Measurements from ENCODE around the gene POPDC3.

DNA sequence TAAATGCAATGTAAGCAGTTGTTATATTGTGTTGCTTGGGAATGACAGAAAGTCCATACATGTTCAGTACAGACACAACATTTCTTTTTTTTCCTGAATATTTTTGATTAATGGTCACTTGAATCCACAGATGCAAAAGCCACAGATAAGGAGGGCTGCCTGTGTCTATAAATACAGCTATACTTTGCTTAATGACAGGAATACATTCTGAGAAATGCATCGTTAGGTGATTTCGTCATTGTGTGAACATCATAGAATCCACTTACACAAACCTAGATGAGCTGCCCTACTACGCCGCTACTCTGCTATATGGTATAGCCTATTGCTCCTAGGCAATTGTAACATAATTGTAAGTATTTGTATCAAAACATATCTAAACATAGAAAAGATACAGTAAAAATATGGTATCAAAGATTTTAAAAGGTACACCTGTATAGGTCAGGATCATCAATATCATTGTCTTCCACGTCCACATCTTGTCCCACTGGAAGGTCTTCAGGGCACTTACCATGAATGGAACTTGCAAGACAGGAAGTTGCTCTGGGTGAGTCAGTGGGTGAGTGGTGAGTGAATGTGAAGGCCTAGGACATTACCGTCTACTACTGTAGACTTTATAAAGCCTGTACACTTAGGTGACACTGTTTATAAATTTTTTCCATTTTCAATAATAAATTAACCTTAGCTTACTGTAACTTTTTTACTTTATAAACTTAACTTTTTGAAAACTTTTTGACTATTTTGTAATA lies 27.9 kb upstream of the POPDC3 start:
- TF ChIP-seq, protein P1, sequence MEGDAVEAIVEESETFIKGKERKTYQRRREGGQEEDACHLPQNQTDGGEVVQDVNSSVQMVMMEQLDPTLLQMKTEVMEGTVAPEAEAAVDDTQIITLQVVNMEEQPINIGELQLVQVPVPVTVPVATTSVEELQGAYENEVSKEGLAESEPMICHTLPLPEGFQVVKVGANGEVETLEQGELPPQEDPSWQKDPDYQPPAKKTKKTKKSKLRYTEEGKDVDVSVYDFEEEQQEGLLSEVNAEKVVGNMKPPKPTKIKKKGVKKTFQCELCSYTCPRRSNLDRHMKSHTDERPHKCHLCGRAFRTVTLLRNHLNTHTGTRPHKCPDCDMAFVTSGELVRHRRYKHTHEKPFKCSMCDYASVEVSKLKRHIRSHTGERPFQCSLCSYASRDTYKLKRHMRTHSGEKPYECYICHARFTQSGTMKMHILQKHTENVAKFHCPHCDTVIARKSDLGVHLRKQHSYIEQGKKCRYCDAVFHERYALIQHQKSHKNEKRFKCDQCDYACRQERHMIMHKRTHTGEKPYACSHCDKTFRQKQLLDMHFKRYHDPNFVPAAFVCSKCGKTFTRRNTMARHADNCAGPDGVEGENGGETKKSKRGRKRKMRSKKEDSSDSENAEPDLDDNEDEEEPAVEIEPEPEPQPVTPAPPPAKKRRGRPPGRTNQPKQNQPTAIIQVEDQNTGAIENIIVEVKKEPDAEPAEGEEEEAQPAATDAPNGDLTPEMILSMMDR (IDR thresholded peaks at IDR 0.05): no peak
- TF ChIP-seq EP300 (IDR thresholded peaks at IDR 0.05; ENCODE audit: low read depth) (no peak), POLR2A (IDR thresholded peaks at IDR 0.05) (no peak), POLR2AphosphoS5 (IDR thresholded peaks at IDR 0.05) (no peak)

Data from transverse colon (tissue), 4 donors.